C4-2B (cell line): ENCODE results near the gene SLC28A1.

Experiments
- H3K27ac ChIP-seq: fragments of 450-650 bp; 2 replicates; pipeline ENCODE4 v1.5.1; 2017
- ZFX ChIP-seq: fragments of 450-650 bp; IDR thresholded peaks from 2 replicates; pipeline ENCODE4 v1.6.1; 2017
- TF ChIP-seq, protein P1 (sequence below): fragments of 450-650 bp; conservative IDR thresholded peaks from 2 replicates; pipeline ENCODE4 v1.5.1; 2017; ENCODE audit warnings: mild to moderate bottlenecking

SLC28A1 gene

DNA sequence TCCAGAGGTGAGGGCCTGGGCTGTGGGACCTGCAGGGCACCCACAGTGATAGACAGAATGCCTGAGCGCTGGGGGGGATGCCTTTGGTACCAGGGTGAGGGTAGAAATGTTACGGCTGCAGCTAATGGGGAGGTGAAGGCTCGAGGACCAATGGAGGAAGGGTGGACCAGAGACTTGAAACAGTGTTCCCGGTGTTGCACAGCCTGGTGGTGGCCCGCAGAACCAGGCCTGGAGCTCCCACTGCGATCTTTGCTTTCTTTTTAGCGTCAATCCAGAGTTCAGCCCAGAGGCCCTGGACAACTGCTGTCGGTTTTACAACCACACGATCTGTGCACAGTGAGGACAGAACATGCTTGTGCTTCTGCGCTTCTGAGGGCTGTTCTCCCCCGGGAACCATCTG is 60.4 kb downstream of the SLC28A1 start:
- TF ChIP-seq, protein P1, sequence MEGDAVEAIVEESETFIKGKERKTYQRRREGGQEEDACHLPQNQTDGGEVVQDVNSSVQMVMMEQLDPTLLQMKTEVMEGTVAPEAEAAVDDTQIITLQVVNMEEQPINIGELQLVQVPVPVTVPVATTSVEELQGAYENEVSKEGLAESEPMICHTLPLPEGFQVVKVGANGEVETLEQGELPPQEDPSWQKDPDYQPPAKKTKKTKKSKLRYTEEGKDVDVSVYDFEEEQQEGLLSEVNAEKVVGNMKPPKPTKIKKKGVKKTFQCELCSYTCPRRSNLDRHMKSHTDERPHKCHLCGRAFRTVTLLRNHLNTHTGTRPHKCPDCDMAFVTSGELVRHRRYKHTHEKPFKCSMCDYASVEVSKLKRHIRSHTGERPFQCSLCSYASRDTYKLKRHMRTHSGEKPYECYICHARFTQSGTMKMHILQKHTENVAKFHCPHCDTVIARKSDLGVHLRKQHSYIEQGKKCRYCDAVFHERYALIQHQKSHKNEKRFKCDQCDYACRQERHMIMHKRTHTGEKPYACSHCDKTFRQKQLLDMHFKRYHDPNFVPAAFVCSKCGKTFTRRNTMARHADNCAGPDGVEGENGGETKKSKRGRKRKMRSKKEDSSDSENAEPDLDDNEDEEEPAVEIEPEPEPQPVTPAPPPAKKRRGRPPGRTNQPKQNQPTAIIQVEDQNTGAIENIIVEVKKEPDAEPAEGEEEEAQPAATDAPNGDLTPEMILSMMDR: no peak
- no peak for TF ChIP-seq ZFX

DNA sequence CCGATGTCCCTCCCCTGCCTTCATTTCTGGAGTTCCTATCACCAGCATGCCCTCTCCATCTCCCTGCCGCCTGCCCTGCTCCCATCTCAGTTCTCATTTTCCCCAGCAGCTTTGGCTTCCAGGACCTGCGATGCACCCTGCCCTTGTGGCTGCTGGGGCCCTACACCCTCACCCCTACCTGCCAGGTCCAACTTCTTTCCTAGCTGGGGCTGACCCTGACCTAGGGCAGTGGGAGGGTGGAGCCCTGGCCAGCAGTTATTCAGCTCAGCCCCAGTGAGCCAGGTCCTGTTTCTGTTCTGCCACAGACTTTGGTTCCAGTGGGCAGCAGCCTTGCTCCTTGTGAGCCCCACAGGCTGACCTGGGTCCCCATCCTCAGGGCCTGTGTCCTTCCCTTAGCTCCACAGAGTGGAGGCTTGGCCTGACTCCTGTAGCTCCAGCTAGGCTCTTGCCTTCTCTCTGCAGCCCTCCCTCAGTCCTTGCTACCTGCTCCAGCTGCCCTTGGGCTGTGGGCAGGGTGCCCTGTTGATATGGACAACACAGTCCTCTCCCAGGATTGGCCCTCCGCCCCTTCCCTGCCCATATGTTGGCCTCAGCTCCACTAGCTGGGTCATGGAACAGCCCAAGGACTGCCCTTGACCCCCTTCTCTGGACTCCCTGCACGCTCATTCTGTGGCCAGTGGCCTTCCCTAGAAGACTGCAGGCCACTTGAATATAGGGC is 62.5 kb downstream of the SLC28A1 start:
- TF ChIP-seq ZFX: no peak
- TF ChIP-seq, protein P1: no peak
- H3K27ac ChIP-seq: no peak overlapping the region

More for the DNA sequence above, 60.4 kb downstream of the SLC28A1 start:
- no peak overlapping the region for H3K27ac ChIP-seq

DNA sequence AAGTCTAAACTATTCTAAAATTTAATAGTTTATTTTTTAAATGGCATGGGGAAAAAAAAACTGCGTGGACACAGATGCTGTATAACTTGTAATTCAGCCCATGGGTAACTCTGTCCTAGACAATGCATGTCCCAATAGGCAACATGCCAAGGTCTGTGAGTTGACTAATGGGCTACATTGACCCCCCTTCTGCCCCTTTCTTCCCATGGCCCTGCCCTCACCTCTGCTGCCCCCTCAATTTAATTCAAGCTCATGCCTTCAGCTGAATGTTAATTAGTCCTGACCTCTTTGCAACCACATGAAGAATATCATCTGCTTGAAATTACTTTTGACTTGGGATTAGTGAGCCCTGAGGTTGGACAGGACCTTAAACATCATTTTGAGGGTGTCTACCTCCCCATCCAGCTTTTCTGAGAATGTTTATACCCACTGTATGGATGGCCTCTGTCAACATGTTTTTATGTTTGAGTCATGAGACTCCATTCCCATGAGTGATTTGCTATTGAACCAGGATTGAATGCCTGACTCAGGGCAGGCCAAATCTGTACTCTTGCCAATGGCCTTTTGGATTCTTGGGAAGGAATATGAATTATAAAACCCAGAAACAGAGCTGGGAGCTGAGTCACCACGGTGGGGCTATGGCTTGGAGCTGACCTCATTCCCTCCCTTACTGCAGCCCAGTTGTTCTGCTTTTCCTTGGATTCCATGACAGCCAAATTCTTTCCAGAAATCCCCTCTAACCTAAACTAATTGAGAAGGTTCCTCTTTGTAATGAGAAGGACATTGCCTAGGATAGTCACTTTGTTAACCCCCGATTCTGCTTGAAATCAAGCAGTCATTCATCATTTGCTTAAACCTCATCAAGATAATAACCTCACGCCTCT is 63.7 kb downstream of the SLC28A1 start:
- H3K27ac ChIP-seq: no peak overlapping the region
- TF ChIP-seq ZFX: no peak
- TF ChIP-seq, protein P1: no peak

DNA sequence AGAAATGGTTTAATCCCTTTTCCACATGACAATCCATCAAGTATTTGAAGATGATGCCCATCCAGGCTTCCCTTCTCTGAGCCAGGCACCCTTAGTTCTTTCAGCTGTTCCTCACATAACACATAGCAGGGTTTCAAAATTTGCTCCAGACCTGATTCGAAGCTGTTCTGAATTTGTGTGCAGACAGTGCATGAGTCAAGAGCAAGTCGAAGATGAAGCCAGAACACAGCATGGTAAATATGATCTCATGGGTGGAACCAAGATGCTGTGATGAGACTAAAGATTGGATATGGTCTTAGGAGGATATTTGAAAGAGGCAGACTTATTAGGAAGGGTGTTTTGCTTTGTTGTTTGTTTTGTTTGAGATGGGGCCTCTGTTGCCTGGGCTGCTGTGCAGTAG is 64.6 kb downstream of the SLC28A1 start:
- TF ChIP-seq ZFX: no peak
- TF ChIP-seq, protein P1: no peak
- H3K27ac ChIP-seq: no peak overlapping the region

DNA sequence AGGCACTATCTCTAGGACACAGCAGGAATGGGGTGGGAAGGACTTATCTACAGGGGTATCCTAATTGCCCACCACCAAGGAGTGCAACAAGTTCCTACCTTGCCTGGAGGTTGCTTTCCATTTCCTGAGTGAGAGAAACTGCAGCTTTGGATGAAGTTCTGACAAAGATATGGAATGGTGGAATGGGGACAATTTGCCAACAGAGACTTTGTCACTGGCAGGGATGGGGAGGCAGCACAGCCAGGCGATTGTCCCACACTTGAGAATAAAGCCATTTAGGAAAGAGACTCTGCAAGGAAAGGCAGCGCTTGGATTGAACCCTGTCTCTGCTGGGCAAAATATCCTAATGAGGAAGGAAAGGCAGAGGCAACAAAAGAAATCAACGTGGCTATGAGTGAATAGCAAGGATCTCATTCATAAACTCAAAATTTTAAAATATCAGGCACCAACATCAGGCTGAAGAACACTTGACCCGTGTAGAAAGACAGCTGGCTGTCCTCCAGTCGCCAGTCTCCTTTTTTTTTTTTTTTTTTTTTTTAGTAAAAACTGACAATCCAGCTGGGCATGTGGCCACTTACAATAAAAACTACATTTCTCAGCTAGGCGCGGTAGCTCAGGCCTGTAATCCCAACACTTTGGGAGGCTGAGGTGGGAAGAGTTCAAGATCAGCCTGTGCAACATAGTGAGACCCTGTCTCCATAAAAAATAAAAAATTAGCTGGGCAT is 65.5 kb downstream of the SLC28A1 start:
- H3K27ac ChIP-seq: no peak overlapping the region
- TF ChIP-seq, protein P1: no peak

DNA sequence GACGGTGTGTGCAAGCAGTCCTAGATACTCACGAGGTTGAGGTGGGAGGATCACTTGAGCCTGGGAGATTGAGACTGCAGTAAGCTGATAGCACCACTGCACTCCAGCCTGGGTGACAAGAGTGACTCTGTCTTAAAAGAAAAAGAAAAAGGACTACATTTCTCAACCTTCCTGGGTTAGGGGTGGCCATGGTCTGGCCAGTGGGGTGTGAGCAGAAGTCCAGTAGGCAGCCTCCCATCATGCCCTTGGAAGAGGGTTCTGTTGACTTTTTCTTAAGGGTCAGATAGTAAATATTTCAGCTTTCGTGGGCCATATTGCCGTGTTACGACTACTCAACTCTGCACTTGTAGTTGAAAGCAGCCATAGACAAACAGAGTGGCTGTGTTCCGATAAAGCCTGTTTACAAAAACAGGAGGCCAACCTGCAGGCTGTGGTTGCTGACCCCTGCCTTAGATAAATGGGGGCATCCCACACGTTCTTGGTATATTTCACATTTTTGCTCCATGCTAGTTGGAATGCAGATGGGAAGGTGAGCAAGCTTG is 66.2 kb downstream of the SLC28A1 start:
- no peak for TF ChIP-seq ZFX
- TF ChIP-seq, protein P1: no peak
- no peak overlapping the region for H3K27ac ChIP-seq
